Measurements from ENCODE around the gene PLAC8. TPM values are rescaled to one million over a fixed set of nuclear protein-coding genes. Genes with fewer than 3 reads are reported as not detected.
"Not testable (repeated sequence)": the region's sequence is repeated elsewhere in the genome, so short reads cannot be mapped to it uniquely, and the experiment has no call there.

Gene PLAC8
- total RNA-seq, 1 donor from 2014 or later, result 1.0 TPM

- Mint-ChIP-seq H3K4me1 (ENCODE audit: low read depth, unreplicated experiment) (no peaks in the 10 kb centered on the region), H3K27ac (ENCODE audit: unreplicated experiment) (no peak overlapping the region), H3K9me3 (ENCODE audit: unreplicated experiment) (no peaks in the 10 kb centered on the region), H3K4me3 (ENCODE audit: unreplicated experiment) (no peak overlapping the region), H3K27me3 (ENCODE audit: unreplicated experiment) (peaks cover 2% of the 10 kb centered on the region), H3K36me3 (ENCODE audit: unreplicated experiment) (no peaks in the 10 kb centered on the region)
- no peak for TF ChIP-seq CTCF (IDR thresholded peaks at IDR 0.05; ENCODE audit: partially characterized antibody, unreplicated experiment)
- no peak for DNase-seq
Measured at GRCh38 chr4:83149865-83150652, 35.5 kb upstream of the PLAC8 start.

DNA sequence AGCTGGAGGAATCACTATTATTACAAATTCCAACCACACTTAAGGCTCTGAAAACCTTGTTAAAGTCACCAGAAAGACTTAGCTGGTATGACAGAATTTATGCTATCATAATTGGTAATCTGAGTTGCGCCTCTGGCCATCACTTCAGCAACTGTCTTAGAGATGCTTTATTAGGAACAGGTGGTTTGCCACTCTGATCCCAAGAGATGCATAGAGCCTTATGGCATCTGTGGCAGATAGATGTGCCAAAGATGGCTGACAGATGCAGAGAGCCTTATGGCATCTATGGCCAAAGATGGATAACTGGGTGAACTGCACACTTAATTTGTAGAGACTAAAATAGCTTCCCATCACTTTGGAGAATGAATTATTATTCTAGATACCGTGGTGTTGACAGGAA, 32.3 kb upstream of the PLAC8 start:
- H3K4me3 Mint-ChIP-seq (ENCODE audit: unreplicated experiment), result no peak overlapping the region
- peaks cover 2% of the 10 kb centered on the region for H3K27me3 Mint-ChIP-seq (ENCODE audit: unreplicated experiment)
- H3K4me1 Mint-ChIP-seq (ENCODE audit: low read depth, unreplicated experiment), result no peaks in the 10 kb centered on the region
- no peaks in the 10 kb centered on the region for H3K9me3 Mint-ChIP-seq (ENCODE audit: unreplicated experiment)
- H3K36me3 Mint-ChIP-seq (ENCODE audit: unreplicated experiment), result no peaks in the 10 kb centered on the region
- TF ChIP-seq CTCF (IDR thresholded peaks at IDR 0.05; ENCODE audit: partially characterized antibody, unreplicated experiment), result no peak
- H3K27ac Mint-ChIP-seq (ENCODE audit: unreplicated experiment), result no peak overlapping the region
- no peak for DNase-seq

GRCh38 chr4:83145776-83146175, 31.2 kb upstream of the PLAC8 start:
- H3K27me3 Mint-ChIP-seq (ENCODE audit: unreplicated experiment); H3K4me3 Mint-ChIP-seq (ENCODE audit: unreplicated experiment); DNase-seq; H3K36me3 Mint-ChIP-seq (ENCODE audit: unreplicated experiment); H3K4me1 Mint-ChIP-seq (ENCODE audit: low read depth, unreplicated experiment); H3K9me3 Mint-ChIP-seq (ENCODE audit: unreplicated experiment); H3K27ac Mint-ChIP-seq (ENCODE audit: unreplicated experiment): not testable (repeated sequence)

GRCh38 chr4:83139514-83140156, 25.1 kb upstream of the PLAC8 start:
- no peak overlapping the region for H3K4me3 Mint-ChIP-seq (ENCODE audit: unreplicated experiment)
- H3K27ac Mint-ChIP-seq (ENCODE audit: unreplicated experiment), result no peak overlapping the region
- peaks cover 4% of the 10 kb centered on the region for H3K9me3 Mint-ChIP-seq (ENCODE audit: unreplicated experiment)
- H3K4me1 Mint-ChIP-seq (ENCODE audit: low read depth, unreplicated experiment), result no peaks in the 10 kb centered on the region
- H3K27me3 Mint-ChIP-seq (ENCODE audit: unreplicated experiment), result no peaks in the 10 kb centered on the region
- peaks cover 11% of the 10 kb centered on the region for H3K36me3 Mint-ChIP-seq (ENCODE audit: unreplicated experiment)
- no peak for TF ChIP-seq CTCF (IDR thresholded peaks at IDR 0.05; ENCODE audit: partially characterized antibody, unreplicated experiment)
- DNase-seq, result no peak

DNA sequence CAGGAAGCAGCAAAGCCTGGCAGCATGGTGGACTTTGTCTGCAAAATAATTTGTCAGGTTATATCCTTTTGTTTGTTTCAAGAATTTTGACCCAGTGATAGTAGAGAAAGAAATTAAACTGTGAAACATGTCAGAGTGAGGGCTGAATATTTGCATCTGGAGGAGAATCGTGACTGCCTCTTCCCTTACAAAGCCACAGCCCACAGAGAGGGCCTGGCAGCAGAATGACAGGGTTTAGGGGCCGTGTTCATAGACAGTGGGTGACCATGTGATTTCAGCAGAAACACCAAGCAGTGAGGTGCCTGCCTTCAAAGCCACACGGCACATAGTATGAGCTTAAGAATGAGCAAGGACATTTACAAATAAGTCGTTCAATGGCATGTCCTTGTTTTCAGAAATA, 24.4 kb upstream of the PLAC8 start:
- Mint-ChIP-seq H3K4me1 (ENCODE audit: low read depth, unreplicated experiment) (no peaks in the 10 kb centered on the region), H3K9me3 (ENCODE audit: unreplicated experiment) (peaks cover 4% of the 10 kb centered on the region)
- no peak for TF ChIP-seq CTCF (IDR thresholded peaks at IDR 0.05; ENCODE audit: partially characterized antibody, unreplicated experiment)

More for the DNA sequence above, 24.4 kb upstream of the PLAC8 start:
- H3K4me3 Mint-ChIP-seq (ENCODE audit: unreplicated experiment), result no peak overlapping the region
- no peaks in the 10 kb centered on the region for H3K27me3 Mint-ChIP-seq (ENCODE audit: unreplicated experiment)
- peaks cover 17% of the 10 kb centered on the region for H3K36me3 Mint-ChIP-seq (ENCODE audit: unreplicated experiment)
- no peak overlapping the region for H3K27ac Mint-ChIP-seq (ENCODE audit: unreplicated experiment)
- DNase-seq, result no peak
